NCI-H2227 treated with DMSO at 0.1 percent for 48 hours (cell line): ENCODE data around the gene KDM2B.

Source experiments
- DNase-seq: peaks from one replicate; lab custom pipeline; 2025; lab: John Stamatoyannopoulos, UW

The KDM2B gene

DNA sequence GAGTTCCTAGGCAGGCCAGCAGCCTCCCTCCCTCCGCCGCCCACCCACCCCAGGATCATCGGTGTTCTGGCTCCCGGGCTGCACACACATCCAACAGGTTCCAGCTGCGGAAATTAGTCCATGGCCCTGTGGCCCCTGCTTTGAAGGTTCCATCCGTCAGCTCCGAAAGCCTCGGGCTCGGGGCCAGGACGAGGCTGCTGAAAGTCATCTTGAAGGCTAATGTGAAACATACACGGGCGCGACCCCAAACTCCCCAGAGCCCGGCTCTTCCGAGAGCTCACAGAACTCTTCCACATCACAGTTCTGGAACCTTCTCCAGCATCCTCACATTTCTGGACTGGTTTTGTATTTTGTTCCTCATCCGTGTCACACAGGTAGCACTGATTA lies 19.8 kb downstream of the KDM2B start:
- no peak for DNase-seq

DNA sequence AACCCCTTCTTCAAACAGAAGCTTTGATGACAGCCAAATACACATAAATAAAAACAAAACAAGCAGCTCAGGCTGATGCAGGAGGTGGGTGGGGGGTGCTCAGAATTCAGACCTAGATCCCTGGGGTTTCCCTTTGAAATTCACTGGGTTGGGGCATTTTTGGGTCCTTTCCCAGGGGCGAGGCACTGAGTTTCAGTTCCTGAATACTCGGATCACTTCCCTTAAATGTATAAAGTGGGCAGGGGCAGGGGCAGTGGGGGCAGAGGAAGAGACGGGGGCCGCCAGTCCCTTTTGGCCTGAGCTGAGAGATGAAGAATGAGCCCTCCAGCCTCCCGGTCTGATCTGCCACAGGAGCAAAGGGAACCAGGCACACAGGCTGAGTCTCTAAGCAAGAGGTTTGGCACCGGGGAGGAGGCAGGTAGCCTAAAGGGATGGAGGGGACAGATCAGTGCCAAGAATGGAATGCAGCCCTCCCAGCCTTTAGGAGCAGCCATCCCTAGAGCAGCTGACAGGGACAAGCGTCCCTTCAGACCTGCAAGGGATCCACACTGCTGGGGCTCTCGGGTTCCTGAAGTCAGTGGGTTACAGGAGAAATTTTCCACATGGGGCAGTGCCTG lies 20.3 kb downstream of the KDM2B start:
- no peak for DNase-seq

DNA sequence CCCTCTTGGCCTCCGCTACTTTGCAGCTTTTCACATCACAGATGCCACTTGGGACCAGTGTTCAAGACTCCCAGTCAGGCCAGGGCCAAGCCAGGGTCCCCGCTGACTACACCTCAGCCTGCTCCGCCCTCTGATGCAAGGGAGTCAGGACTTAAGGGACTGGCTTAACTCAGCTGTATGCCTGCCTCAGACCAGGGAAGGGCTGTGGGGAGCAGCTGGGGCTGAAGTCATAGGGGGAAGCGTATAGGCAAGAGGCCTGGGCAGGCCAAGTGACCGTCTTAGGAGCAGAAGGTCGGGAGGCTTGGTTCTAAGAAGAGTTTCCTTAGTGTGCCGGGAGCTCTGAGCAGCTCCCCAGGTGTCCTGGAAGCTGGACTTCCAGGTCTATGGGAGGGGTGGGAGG lies 21.9 kb downstream of the KDM2B start:
- DNase-seq = no peak

DNA sequence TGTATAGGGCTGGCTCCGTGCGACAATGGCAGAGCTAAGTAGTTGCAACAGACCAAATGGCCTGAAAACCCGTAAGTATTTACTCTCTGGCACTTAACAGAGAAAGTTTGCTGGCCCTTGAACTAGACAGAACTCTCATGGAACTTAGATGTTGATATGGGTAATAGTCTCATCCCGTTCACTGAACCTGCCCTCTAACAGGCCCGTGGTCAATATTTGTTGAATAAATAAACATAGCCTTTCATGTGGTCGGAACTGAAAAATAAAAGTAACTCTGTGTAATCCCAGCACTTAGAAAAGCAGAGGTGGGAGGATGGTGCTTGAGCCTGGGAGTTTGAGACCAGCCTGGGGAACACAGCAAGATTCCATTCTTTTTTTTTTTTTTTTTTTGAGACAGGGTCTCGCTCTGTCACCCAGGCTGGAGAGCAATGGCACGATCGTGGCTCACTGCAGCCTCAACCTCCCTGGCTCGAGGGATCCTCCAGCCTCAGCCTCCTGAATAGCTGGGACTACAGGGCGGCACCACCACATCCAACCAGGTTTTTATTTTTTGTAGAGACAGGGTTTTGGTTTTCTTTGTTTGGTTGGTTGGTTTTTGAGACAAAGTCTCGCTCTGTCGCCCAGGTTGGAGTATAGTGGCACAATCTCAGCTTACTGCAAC lies 29.7 kb downstream of the KDM2B start:
- DNase-seq = no peak

DNA sequence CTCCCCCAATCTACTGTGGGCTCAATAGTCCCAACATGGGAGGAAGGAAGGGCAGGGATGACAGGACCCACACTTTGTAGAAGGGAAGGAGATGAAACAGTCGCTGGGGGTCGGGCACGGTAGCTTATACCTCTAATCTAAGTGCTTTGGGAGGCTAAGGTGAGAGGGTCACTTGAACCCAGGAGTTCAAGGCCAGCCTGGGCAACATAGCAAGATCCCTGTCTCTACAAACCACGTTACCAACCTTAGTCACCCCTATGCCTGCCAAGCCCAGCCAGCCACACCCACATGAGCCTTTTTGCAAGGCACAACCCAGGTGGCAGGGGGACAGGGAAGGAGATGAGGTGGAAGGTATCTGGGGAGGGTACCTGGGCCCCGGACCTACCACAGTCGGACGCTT lies 31.7 kb downstream of the KDM2B start:
- DNase-seq = no peak

DNA sequence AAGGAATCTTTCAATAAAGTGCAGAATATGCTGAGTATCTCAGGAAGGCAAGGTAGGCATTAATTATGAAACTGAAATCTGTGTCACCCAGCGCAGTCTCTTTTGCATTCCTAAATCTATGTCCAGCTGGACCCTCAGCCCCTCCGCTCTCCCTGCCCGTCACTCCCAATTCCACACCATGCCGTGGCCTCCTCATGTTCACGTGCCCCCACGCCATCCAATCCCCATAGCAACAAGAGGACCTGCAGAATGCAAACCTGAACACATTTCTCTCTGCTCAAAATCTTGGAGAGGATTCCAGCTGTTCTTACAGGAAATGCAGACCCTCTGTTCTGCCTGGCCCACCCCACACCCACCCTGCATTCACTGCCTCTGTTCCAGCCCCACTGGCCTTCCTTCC lies 35.3 kb downstream of the KDM2B start:
- DNase-seq = no peak

DNA sequence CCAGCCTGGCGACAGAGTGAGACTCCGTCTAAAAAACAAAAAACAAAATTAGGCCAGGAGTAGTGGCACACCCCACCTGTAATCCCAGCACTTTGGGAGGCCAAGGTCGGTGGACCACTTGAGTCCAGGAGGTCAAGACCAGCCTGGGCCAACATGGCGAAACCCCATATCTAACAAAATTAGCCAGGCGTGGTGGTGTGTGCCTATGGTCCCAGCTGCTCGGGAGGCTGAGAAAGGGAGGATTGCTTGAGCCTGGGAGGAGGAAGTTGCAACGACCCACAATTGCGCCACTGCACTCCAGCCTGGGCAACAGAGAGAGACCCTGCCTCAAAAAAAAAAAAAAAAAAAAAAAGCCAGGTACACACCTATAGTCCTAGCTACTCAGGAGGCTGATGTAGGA lies 37.0 kb downstream of the KDM2B start:
- no peak for DNase-seq

DNA sequence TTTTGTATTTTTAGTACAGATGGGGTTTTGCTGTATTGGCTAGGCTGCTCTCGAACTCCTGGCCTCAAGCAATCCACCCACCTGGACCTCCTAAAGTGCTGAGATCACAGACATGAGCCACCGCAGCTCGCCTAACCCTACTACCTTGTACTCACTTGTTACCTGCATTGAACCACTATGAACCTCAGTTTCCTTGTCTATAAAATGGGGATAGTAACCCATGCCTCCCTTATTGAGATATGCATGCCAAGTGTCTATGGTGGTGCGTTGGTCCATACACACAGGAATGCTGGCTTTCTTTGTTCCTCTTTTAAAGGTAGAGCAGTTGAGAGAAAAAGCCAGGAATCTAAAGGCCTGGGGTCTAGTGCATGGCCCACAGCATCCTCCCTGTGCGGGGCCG lies 40.9 kb downstream of the KDM2B start:
- no peak for DNase-seq

DNA sequence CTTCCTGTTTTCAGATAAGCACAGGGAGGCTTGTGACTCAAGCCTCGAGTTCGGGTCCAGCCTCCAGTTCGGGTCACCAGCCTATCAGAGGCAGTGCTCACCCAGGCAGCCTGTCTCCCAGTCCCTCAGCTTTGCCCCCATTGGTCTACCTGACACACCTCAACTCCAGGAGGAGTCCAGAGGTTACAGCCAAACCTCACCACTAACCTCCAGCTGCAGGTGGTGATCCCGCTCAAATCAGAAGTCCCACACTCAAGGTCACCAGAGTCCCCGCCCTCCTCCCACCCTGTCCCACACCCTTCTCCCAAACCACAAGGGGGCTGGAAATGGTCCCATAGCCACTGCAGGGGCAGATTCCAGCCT lies 42.1 kb downstream of the KDM2B start:
- no peak for DNase-seq

DNA sequence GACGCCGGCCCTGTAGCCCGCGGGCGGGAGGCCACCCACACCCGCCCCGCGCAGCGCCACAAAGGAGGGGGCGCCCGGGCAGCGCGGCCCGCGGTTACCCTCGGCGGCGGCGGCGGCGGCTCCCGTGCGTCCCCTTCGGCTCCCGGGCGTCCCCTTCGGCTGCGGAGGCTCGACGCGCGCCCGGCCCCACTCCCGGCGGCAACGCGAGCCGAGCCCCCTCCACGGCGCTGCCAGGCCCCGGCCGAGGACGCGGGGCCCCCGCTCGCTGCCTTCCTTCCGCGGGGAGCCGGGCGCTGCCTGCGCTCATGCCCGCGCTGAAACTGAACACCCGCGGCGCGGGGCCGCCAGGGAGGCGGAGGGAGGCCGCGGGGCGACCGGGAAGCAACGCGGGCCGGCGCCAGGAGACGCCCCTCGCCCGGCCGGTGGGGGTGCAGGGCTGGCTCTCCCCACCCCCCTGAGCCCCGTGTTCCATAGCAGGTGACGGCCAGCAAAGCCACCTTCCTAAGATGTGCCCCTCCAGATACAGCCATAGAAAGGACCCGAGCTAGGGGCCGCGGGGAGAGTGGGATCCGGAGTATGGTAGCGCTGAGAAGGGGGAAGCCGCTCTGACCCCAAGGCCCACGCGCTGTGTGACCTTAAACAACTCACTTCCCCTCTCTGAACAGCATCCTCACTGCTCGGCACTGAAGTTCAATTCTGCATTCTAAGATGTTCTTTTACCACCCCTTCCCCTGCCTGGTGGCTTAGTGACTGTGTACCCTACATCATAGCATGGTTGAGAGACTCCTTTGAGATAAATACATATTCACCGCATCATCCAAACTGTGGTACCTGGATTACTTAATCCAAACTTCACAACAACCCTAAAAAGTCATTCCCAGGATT lies 42.8 kb downstream of the KDM2B start:
- DNase-seq = no peak

DNA sequence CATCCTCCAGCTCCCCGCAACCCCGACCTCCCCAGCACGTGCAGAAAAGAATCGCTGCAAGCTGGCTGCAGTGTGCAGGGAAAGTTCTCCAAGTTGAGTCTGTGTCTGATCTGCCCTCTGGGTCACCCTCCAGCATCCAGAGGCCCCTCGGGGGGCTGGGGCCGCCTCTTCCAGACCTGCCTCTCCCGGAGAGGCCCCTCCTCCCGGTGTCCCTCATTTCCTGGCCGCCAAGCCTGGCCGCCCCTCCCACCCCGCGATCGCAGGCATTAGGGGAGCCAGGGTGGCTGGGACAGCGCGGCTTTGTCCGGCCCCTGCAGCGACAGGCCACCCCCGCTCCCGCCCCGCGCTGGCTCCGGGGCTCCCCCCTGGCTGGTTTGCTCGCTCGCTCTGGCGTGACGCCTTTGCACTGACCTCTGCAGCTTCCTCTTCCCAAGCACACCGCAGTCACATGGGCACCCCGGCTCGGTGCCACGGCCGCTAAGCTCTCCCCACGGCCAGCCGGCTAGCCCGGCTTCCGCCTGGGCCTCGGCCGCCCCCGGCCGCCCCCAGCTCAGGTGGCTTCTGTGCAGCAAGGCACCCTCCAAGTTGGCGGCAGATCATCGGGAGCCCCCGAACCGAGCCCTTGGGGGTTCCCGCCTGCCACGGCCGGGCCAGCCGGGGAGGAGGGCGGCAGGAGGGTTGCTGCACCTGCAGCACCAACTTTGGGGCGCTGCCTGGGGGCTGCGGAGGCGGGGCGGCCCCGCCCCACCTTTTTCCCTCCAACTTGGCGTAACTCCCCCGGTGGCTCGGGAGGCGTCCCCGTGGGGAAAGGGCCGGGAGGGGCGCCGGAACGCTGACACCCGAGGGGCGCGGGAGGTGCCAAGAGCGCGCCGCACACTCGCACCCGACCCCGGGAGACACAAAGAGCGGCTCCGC lies 43.7 kb downstream of the KDM2B start:
- DNase-seq = peak; percentile 28

DNA sequence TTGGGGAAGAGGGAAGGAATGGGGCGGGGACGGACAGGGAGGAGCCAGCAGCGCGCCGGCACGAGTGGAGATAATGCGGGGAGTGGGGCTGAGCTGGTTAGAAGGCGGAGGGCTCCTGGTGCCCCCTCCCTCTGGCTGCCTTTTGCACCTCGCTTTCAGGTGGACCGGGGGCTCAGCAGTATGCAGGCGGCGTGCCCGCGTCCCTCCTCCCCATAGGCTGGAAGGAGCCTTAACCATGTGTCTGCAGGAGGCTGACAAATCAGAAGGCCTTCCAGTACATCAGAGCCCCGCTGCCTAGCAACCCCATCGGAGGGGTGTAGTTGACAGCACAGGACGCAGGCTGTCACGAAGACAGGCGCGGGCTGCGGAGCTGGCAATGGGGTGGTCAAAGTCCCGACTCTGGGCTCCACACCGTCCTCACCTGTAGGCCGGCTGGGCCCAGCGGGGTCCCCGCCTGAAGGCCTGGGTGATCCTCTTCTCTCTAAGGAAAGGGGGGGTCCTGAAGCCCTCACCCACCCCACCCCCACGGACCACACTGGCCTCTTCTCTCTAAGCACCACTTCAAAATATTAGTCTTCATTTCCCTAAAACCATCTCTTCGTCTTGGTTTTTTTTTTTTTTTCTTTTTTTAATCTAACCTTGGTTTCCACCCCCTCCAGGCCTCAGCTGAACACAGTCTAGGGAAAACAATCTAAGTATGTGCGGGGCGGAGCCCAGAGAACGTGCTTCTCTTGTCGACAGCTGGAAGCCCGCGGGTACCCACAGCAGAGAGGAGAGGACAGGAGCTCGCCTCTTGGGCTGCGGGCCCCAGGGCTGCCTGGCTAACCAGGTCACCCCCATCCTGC lies 44.5 kb downstream of the KDM2B start:
- DNase-seq = peak; percentile 80

DNA sequence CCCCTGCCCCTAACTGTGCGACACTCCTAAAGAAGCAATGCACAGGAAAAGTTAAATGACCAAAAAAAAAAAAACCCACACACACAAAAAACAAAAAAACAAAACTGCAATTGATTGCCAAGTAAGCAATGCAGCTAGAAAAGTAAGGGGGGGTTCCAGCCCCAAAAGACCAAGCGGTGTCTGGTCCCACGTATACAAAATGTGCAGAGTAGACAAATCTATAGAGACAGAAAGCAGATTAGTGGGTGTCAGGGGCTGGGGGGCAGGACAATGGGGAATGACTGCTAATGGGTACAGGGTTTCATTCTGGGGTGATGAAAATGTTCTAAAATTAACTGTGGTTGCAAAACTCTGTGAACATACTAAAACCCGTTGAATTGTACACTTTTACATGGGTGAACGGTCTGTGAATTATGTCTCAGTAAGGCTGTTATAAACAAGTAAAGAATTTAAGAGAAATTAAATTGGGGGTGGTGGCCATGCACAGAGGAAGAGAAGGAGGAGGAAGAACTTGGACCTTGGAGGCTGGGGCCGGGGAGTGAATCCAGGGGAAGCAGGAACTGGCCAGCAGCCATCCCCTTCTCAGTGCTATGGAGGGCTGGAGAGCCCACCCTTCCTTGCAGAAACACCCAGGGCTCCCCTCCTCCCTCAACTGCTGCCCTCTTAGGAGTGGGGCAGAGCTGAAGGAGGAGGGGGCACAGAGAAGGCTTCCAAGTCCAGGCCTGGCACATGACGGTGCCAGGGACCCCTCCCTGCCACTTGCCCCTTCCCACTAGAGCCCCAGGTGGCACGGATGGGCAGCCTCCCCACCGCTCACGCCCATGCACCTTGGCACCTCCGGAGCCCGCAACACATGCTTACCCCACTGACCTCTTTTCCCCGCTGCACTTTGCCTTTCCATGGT lies 45.4 kb downstream of the KDM2B start:
- no peak for DNase-seq

DNA sequence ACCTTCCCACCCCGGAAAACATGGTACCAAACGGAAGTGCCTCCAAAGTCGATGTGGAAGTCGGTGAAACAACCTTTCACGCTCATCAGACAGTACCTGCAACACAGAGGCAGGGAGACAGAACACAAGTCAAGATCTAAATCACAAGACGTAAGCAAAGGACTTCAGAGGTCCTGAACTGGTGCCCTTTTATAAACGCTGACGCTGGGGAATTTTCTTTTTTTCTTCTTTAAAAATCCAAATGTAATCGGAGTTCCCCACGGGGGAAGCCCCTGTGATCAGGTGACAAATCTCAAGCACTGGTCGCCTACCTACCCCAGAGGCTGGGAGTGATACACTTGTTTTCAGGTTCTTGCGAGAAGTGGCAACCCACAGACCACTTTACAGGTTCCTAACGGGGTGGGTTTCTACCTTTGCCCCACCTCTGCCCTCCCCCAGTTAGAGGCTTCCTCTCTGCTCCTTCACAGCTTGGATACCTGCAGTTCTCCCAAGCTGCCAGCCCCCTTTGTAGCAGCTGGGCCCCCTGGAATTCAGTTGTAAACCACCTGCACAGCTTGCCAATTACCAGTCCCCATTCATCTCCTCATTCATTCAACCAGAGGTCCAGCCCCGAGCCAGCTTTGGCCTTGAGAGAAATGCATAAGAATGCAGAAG lies 46.2 kb downstream of the KDM2B start:
- no peak for DNase-seq

DNA sequence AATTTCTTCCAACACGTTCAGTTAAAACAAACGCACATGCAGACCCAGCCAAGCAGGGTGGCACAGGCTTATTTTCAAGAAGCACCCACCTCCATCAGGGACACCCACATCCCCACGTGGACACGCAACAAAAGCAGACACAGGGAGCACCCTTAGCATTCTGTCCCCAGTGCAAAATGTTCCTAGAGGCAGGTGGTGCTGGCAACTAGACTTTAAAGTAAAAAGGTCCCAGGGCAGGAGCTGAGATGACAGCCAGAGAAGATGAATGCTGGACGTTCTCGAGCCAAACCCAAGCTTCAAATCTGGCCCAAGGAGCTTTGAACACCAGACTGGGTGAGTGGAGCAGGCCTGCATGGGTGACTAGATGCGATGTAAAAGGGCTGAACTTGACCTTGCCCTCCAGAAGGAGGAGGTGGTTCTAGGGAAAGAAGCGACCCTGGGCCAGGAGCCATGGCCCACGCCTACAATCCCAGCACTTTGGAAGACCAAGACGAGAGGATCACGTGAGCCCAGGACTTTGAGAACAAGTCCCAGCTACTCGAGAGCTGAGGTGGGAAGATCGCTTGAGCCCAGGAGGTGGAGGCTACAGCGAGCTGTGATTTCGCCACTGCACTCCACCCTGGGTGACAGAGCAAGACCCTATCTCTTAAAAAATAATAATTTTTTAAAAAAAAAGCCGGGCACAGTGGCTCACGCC lies 47.3 kb downstream of the KDM2B start:
- DNase-seq = no peak

DNA sequence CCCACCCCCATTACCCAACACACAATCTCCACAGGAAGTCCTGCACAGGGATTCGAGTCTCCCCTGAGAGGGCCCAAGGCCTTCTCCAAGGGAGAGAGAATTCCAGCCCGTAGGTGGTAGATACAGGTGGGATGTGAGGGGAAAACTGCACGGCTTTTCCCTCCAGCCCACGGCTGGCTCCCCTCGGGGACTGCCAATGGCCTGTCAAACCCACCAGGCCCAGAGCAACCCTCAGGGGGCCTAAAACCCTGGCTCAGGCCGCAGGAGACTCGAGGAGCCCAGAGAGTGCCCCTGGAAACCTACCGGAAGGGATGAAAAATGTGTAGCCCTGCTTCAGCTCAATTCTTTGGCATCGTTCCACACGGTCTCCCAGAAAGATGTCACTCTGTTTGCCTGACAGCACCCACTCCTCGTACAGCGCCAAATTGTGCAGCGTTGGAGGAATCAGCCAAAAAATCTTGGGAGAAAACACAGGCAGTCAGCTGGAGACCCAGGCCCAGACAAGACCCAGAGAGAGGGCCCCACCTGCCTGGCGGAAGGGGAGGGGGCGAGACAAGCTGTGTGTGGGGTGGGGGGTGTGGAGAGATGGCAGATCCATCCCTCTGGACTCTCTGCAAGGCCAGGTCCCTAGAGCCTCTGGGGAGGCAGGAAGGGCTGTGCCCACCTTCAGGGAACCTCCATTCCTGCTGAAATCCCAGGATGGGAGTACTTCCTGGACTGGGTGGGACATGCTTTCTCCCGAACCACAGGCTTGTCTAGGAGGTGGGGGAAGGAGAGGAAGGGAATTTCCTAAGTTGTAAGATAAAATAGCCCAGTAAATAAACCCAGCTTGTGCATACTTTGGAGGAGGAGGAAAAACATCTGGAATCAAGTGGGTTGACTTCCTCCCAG lies 48.1 kb downstream of the KDM2B start:
- DNase-seq = no peak

DNA sequence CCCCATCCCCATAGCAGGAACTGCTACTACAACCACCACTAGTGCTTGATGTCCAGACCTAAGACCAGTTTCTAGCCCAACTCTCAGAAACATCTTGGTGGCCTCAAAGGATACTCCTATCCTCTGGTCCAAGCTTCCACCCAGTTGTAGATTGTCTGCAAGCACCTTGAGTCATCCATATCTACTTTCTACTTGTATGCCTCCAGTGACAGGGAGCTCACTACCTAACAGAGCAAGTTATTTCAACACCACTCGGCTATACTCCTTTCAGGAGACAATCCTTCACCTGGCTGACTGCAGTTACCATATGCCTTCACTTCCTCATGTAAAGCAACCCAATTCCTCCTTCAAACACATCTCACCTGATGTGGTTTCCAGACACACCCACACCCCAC lies 49.5 kb downstream of the KDM2B start:
- no peak for DNase-seq
